HG02642 (cell line): ENCODE measurements around the gene CAST.
"Not testable (repeated sequence)": the region's sequence is repeated elsewhere in the genome, so short reads cannot be mapped to it uniquely, and the experiment has no call there.

ENCODE experiments used
- ATAC-seq: cut with Tn5 transposase; IDR thresholded peaks from one replicate; pipeline ENCODE4 v1.9.1; 2021; ENCODE audit warnings: mild to moderate bottlenecking; ENCODE audit not compliant: unreplicated experiment, poor library complexity

CAST gene

DNA sequence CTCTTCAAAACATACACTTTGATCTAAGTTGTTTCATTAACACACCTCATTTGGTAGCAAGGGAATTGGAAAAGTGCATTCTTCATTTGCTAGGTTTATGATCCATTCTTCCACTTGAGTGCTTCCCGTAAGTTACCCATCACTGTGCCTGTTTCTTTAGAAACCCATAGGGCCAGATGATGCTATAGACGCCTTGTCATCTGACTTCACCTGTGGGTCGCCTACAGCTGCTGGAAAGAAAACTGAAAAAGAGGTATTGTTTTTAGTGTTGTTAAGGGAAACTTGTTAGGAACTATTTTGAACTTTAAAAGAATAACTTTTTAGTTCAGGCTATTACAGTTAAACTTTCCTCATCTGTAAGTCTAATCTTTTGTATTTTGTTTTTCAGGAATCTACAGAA is 78.9 kb downstream of the CAST start:
- ATAC-seq, result no peak

DNA sequence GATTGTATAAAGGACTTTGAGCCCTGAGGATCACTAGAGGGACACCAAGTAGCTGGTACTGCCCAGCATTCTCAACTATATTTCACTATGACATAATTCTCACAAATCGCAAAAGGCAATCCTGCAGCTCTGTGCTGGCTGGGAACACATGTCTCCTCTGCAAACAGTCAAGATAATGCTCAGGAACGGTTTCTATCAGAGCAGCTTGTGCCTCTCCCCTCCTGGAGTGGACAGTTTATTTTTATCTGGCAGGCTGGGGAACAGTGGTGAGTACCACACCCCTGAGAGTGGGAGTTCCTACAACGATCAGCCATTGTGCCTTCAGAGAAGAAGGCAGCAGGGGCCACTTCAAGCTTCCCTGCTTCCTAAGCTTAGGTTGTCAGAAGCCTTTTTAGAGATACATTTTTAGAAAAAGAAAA is 79.7 kb downstream of the CAST start:
- ATAC-seq, result no peak

DNA sequence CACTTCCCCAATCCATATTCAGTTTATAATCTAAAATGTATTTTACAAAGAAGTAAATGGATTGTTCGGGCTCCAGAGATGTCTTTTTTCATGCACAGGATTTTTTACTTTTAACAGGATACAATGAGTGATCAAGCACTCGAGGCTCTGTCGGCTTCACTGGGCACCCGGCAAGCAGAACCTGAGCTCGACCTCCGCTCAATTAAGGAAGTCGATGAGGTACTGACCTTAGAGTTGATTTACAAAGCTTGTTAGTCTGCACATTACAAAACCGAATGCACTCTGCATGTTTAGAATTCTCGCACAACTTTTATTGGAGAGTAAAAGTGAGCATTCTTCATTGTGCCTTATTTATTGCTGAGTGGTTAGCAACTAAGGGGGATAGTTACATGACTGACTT is 80.4 kb downstream of the CAST start:
- ATAC-seq, result no peak

DNA sequence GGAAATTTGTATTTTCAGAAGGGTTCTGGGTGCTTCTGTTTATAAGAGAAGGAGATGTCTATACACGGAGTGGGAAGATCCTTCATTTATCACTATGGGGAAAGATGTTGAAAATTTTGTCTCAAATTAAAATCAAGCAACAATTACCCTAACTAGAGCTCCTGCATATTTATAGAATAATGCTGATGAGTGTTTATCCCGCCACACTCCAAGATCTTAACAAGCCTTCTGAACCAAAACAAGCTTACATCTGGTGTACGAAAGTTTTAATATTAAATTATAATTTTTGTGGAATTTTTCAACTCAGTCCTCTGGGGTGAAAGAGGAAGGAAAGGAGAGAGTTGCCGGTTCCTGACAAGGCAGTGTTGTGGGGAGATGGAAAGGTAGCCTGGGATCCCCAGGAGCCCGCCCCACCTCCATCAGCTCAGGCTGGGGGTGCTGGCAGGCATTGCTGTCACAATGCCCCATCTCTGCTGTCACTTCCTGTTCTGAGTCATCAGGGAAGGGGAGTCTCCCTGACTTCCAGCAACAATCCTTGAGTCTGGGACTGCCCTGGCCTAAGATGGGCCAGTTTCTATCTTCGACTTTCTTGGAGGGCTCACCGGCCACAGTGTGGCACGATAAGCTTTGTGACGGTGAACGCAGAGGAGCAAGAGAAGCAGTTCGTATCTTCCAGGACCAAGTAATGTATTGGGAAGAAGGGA is 81.0 kb downstream of the CAST start:
- no peak for ATAC-seq

DNA sequence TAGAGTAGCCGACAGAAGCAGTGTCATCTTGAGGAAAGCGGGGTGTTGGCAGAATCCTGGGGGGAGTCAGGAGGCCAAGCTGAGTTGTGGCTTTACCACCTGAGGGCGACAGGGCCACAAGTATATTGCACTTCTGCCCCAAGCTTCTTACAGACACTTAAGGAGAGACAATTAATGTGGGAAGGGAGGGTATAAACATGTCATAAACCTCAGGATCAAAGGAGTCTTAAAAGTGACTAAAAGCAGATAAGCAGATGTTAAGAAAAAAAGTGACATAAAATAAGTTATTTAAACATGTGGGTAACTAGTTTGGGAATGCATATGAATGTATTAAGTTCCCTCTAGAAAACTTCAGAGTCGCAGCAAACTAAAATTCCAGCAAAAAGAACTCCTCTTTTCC is 81.6 kb downstream of the CAST start:
- no peak for ATAC-seq

DNA sequence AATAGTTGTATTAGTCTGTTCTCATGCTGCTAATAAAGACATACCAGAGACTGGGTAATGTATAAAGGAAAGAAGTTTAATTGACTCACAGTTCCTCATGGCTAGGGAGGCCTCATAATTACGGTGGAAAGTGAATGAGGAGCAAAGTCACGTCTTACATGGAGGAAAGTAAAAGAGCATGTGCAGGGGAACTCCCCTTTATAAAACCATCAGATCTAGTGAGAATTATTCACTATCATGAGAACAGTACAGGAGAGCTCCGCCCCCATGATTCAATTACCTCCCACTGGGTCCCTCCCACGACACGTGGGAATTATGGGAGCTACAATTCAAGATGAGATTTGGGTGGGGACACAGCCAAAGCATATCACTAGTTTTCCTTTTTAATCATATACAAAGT is 82.0 kb downstream of the CAST start:
- not testable (repeated sequence) for ATAC-seq

DNA sequence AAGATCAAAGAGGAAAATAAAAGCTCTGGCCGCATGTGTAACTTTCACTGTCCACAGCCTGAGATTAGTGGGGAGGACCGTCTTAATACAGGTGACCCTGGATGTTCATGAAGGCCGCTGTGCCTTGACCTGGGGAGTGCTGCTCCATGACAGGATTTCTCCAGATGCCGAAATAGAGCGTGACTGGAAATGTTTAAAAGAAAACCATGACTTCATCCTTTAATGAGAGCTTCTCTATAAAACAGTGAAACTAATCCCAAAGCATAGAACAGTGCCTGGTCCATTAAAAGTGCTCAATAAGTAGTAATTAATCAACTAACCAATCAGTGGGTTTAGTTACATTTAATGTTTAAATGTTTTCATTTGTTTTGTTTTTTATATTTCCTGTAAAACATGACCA is 82.8 kb downstream of the CAST start:
- no peak for ATAC-seq

DNA sequence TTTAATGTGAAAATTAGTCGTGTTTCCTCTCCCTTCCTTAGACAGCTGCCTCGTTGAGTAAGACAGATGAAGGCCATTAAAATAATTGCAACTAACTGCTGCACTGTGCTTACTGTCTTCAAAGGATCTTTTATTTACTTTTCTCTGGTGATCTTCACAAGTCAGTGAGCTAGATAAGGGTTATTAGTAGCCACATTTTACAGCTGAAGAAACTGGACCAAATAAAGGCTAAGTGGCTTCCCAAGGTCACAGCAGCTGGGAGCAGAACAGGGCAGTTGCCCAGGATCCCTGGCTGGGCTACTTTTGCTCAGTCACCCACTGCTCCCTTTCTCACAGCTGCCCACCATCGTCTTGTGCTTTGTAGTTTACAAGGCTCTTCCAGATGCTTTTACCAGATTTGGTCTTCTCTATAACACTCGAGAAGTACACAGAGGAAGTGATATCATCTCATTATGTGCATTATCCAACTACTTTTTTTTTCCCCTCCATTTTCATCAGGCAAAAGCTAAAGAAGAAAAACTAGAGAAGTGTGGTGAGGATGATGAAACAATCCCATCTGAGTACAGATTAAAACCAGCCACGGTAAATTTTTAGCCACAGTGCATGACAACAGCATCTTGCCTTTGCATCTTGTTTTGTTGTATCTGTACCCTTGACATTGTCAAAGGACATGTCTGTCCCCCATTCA is 83.8 kb downstream of the CAST start:
- ATAC-seq, result no peak

DNA sequence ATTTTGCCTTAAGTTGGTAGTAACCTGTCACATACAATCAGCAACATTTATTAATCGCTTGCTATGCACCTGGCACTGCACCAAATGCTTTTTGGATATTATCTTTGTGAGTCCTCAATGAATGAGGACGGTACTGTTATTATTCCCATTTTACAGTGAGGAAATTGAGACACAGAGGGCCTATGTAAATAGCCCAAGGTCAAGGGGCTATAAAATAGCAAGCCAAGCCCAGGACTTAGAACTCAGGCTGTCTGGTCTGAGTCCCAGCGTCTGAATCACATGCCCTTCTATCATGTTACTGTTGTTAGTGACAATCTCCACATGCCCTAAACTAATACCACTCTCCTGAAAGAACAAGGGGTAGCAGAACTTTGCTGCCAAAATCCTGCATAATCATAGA is 85.5 kb downstream of the CAST start:
- no peak for ATAC-seq

DNA sequence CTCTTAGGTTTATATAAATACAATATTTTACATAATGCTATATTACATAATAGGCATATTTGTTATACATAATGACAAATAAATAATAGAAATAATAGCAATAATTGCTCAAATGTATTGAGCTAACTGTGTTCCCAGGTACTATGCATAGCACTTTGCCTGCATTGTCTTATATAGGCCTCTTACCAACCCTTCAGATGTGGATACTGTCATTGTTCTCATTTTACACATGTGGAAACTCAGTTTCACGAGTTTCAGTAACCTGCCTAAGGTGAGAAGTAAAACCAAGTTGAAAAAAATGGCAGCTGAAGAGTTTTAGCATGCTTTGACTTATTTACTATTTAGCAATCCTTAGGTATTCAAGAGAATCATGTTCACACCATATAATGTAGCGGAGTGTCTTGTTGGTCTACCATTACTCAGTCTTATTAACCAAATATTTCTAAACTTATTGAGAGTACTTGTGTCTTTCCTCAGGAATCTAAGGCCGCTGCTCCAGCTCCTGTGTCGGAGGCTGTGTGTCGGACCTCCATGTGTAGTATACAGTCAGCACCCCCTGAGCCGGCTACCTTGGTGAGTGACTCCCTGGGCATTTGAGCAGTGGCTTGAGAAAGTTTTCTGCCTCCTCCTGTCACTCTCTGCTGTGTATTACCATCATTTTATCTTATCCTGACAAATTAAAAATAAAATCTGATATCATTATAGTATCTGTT is 88.1 kb downstream of the CAST start:
- no peak for ATAC-seq

DNA sequence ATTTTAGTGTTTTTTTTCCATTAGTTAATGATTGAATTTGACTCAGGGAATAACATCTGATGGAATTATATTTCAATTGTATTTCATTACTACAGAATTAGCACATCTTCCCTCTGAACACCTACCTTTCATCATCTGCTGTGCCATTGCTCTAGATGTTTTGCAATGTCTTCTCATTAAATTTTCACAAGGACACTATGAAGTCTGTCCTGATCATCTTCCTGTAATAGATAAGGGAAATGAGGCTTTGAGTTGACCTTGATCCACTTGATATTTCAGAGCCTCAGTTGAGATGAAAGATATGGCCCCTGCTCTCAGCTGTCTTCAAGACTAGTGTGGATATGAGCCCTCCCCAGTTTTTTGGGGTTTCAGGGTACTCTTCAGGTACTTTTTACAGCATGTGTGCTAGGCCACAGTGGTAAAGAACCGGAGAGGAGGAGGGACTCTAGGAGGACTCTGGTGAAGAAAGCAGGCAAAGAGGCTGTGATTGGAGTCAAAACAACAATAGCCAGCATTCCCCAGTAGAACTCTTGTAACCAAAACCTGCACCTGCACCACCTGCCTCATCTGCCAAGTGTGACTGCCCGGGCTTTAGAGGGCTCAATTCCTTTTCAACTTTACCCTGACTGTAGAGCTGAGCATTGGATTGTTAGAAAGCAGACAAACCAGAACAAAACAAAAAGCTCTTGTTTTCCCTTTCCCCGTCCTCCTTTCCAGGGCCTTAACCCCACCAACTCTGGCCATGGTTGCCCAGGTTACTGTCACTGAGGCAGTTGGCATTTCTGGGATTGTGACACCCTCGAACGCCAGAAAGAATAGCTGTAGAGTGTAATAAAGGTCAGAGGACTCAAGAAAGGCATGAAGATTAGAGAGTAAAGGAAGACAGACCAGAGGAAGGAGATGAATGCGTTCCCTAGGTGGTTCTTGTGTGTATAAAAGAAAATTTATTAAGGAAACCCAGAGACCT is 89.3 kb downstream of the CAST start:
- ATAC-seq, result no peak

DNA sequence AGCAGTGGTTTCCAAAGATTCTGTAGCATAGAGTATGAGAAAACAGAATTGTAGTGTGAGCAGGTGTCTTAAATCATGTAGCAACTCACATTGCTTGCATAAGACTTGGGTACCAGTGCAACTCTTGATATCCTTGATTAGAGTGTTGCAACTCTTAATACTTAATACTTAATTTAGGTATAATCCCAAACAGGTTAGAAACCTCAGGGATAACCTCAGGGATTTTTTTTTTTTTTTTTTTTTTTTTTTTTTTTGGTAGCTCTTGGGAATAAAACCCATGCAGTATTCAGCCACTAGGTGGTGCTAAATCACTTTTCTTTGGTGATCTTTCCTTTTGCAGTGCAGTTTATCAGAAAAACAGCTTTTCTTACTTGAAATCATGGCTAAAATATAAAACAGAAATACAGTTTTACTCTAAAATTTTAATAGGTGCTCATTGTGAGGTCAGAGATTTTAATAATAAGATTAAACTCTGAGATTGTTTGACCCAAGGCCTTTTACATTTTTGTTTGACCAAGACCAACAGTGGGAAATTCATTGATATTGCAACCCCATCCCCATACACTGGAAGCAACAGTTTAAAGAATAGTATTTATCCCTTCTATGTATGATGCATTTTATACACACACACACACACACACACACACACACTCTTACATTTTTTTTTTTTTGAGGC is 90.3 kb downstream of the CAST start:
- ATAC-seq, result no peak

DNA sequence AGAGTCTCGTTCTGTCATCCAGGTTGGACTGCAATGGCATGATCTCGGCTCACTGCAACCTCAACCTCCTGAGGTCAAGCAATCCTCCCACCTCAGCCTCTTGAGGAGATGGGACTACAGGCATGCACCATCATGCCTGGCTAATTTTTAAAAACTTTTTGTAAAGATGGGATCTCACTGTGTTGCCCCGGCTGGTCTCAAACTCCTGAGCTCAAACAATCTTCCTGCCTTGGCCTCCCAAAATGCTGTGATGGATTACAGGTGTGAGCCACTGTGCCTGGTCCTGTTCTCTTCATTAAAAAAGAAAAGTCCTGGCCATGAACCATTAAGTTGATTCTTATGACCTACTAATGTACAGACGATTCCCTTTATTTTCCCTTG is 90.8 kb downstream of the CAST start:
- no peak for ATAC-seq

DNA sequence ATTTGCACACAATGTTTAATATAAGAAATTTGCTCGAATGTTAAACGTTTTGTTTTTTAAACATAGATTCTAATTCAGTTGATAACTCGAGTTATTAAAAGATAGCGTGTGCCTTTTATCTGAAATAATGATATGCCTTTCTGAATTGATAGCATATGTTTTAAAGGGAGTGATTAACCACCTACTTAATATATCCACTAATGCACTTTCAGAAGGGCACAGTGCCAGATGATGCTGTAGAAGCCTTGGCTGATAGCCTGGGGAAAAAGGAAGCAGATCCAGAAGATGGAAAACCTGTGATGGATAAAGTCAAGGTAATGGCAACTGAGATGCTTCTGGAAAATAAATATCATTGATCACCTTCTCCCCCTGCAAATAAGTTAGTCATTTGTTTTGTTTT is 91.7 kb downstream of the CAST start:
- ATAC-seq, result no peak

DNA sequence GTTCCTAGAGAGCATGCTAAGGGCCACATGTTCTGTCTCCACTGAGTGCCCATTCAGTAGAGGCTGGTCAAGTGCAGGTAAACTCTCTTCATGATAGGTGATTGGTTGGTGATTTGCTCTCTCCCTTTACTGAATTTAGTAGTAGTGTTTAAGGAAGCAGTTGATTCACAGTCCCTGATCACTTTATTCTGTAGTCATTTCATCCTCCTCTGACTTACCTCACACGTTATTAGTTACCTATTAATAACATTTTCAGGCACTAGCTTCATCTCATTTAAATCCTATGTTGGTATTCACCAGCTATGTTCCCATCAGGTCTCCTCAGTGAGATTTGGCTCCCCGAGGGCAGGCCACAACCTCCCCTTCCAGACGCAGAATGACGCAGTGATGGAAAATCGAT is 93.7 kb downstream of the CAST start:
- no peak for ATAC-seq

DNA sequence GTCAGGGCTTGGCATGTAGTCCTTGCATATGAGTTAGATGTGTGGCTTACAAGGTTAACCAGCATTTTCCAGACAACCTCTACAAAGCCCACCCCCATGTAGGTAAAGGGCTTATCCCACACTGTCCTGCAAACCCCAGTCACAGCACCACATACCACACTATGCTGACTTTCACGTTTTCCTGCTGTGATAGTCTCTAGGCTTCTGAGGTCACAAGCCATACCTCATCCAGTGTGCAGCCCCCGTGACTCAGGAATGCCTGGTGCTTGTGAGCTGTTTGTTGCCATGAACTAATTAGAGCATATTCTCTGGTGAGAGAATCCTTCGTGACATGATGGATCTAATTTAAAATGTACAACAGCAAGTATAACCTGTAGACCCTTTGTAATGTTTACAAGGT is 94.8 kb downstream of the CAST start:
- ATAC-seq, result no peak

DNA sequence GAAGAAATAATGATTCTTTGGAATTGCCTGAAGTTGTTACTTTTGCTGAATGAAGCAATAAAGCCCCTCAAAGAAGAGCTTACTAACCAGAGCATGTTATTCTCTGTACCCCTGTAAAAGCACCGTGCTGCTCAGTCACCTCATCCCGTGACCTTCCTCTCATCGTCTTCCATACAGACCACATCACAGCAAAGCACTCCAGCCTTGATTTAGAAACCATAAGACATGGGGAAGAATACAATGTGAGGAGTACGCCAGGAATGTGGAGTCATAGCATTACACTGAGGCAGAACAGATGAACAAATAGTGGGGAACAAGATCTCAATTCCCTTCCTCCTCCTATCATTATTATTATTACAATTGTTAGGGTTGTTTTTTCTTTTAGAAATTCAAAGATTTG is 96.4 kb downstream of the CAST start:
- ATAC-seq, result no peak

DNA sequence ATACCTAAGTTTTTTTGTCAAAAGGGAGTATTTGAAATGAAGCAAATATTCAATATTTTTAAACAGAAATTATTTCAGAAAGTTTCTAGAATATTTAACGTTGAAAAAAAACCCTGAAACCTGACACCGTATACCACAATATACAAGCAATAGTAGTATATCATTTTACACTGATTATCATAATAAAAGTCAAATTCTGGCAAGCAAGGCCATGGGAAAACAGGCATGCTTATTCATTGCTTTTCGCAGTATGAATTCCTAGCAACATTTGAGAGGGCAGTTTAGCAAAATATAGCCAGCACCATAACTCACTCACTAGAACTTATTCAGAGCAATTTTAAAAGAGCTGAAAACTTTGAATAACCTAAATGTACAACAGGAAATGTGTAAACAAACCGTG is 99.4 kb downstream of the CAST start:
- ATAC-seq, result no peak

DNA sequence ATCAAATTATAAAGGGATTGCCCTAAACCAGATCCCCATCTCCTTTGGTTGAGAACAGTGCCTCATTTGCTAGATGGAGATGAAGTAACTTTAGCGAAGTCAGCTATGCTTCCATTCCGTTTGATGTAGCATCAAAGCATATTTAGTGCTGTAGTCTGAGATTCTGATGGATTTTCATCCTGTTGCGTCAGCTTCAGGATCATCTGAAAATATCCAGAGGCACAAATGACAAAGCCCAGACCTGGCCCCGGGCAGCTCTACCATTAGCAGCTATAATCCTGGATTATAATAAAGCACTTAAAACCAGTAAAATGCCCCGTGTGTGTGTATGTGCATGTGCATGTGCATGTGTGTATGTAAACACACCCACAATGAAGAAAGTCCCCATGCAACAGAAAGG is 100.8 kb downstream of the CAST start:
- ATAC-seq, result no peak

DNA sequence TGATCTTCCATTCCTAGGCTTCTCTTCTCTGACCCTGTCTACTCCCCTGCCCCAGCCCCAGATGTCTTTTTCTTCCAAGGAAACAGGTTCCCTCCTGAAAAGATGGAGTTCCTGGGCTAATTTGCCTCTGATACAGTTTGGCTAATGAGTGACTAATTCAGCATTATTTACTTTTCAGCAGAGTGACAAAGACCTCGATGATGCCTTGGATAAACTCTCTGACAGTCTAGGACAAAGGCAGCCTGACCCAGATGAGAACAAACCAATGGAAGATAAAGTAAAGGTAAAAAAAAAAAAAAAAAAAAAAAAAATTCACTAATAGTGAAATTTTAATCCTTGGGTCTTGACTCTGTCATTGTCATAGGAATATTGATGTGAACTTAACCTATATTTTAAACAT is 102.9 kb downstream of the CAST start:
- no peak for ATAC-seq
